ENCODE results near the gene CCNJL.

Gene CCNJL

GRCh38 chr5:160289721-160290120 lies 22.6 kb downstream of the CCNJL start:
- DNase-seq (ENCODE audit: low read depth): no peak

GRCh38 chr5:160289356-160289651 lies 23.1 kb downstream of the CCNJL start:
- no peak for DNase-seq (ENCODE audit: low read depth)

- no peak for DNase-seq (ENCODE audit: low read depth)
These were observed 24.8 kb downstream of the CCNJL start for GRCh38 chr5:160287378-160288051.

GRCh38 chr5:160286947-160287346 lies 25.4 kb downstream of the CCNJL start:
- DNase-seq (ENCODE audit: low read depth): no peak

- no peak for DNase-seq (ENCODE audit: low read depth)
These were observed 27.0 kb downstream of the CCNJL start for GRCh38 chr5:160285316-160285715.

- no peak for DNase-seq (ENCODE audit: low read depth)
These were observed 28.0 kb downstream of the CCNJL start for GRCh38 chr5:160284291-160284873.

- DNase-seq (ENCODE audit: low read depth): no peak
These were observed 31.1 kb downstream of the CCNJL start for GRCh38 chr5:160281275-160281674.

- no peak for DNase-seq (ENCODE audit: low read depth)
These were observed 31.8 kb downstream of the CCNJL start for GRCh38 chr5:160280384-160281095.

- no peak for DNase-seq (ENCODE audit: low read depth)
These were observed 34.0 kb downstream of the CCNJL start for GRCh38 chr5:160278343-160278742.

GRCh38 chr5:160274483-160274931 lies 37.9 kb downstream of the CCNJL start:
- DNase-seq (ENCODE audit: low read depth): no peak

GRCh38 chr5:160272889-160273288 lies 39.5 kb downstream of the CCNJL start:
- no peak for DNase-seq (ENCODE audit: low read depth)

GRCh38 chr5:160272264-160272663 lies 40.1 kb downstream of the CCNJL start:
- DNase-seq (ENCODE audit: low read depth): no peak

GRCh38 chr5:160271836-160272235 lies 40.5 kb downstream of the CCNJL start:
- no peak for DNase-seq (ENCODE audit: low read depth)

- no peak for DNase-seq (ENCODE audit: low read depth)
These were observed 41.0 kb downstream of the CCNJL start for GRCh38 chr5:160271396-160271795.

GRCh38 chr5:160270704-160271103 lies 41.7 kb downstream of the CCNJL start:
- no peak for DNase-seq (ENCODE audit: low read depth)

GRCh38 chr5:160269017-160269416 lies 43.3 kb downstream of the CCNJL start:
- no peak for DNase-seq (ENCODE audit: low read depth)

GRCh38 chr5:160268121-160268520 lies 44.2 kb downstream of the CCNJL start:
- no peak for DNase-seq (ENCODE audit: low read depth)

GRCh38 chr5:160266752-160267345 lies 45.5 kb downstream of the CCNJL start:
- DNase-seq (ENCODE audit: low read depth): no peak

- no peak for DNase-seq (ENCODE audit: low read depth)
These were observed 46.3 kb downstream of the CCNJL start for GRCh38 chr5:160266044-160266443.

- no peak for DNase-seq (ENCODE audit: low read depth)
These were observed 49.0 kb downstream of the CCNJL start for GRCh38 chr5:160263326-160263855.

GRCh38 chr5:160262151-160263074 lies 50.0 kb downstream of the CCNJL start:
- DNase-seq (ENCODE audit: low read depth): no peak
